Inflammatory macrophage (primary cell): ENCODE data around the gene ARG1.

Source experiments
- DNase-seq, 2 donors: peaks; one replicate each; pipeline ENCODE4 v3.0.0-alpha.2; 2020 to 2022

Gene ARG1

DNA sequence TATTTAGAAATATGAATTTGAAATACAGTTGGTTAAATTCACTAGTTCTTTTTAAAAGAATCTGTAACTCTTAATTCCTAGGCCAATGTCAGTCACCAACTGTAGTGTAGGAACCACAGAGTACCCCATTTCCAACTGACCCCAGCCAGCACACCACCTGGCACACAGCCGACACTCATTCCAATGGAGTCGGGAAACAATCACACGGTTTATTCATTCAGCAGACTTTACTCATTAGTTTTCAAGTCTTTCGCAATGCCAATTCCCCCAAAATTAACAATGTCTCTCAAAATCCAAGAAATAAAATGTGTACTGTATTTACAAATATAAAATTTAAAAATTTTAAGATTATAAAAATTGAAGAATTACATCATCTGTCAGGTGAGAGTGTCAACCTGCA is 13.5 kb downstream of the ARG1 start:
- no peak for DNase-seq

DNA sequence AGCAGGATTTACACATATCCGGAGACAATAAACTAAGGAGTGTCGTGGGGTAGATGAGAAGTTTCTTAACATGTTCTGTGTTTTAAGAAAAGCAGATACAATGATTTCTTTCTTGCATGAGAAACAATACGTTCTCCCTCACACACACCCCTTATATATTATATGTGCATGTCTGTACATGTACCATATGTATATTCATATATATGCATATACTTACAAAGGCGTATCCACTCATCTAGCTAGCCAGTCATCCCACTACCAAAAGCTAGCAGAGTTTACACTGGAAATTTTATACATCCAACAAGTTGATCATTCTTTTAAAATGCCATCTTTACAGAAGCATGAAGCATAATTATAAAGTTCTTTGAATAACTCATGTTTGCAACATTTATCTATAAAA is 14.9 kb downstream of the ARG1 start:
- no peak for DNase-seq

DNA sequence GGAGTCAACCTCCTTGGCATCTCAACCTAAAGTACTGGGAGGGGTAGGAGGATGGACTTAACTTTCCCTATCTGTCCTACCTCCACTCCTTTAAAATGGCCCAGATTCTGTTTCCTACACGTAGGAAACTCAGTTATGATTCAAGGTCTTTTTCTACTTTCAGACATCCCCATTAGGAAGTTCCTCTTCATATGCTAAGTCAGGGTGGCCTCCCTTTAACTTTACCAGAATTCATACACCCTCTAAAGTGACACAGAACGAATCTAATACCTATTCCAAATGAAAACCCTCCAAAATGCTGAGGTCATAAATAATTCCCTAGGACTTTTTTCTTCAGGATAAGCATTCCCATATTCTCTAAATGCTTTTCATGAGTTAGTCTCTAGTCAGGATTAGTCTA is 15.6 kb downstream of the ARG1 start:
- no peak for DNase-seq

DNA sequence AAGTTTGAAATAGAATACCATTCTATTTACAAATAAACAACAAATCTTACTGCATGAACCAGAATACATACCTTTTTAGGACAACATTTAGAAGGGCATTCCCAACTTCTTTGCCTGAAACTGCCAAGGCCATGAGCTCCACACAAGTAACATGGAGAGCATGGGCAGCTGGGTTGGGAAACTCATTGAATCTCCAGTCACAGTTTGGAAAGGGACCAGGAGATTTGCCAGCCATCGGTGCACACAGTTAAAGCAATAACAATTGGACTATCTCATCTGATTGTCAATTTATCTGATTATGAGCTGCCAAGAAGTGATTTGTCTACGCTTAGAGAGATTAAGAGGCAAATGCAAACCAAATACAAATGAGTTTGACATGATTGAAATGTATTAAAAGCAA is 19.9 kb downstream of the ARG1 start:
- no peak for DNase-seq

DNA sequence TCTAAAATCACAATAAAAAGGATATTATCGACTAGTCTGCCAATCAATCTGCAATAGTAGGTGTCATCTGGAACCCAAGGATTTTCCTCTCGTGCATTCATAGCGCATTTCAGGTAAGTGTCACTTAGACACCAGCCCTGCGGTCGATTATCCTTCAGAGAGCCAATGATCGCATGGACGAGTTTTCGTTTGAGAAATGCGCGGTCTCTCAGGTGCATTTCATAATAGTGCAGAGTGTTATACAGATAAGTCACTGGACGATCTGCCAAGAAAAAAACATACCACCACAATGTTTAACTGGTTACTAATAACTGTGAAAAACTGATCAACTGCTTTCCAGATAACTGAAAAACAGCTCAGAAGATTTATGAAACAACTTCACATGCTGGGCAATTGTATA is 21.0 kb downstream of the ARG1 start:
- no peak for DNase-seq

DNA sequence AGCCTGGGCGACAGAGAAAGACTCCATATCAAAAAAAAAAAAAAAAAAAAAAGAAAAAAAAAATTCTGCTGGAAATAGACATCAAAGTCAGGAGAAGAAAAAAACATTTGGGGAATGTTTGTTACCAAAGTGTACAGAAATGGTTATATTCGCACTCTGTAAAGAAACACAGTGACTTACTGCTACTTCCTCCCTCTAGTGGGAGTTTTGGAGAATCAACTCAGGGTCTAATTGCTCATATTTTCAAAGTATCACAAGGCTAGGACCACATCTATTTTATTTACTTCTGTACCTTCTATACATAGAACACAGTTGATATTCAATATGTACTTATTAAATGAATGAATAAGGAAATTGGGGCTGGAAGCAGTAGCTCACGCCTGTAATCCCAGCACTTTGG is 24.4 kb downstream of the ARG1 start:
- peak in 1 of 2 donors; percentile 12 for DNase-seq

DNA sequence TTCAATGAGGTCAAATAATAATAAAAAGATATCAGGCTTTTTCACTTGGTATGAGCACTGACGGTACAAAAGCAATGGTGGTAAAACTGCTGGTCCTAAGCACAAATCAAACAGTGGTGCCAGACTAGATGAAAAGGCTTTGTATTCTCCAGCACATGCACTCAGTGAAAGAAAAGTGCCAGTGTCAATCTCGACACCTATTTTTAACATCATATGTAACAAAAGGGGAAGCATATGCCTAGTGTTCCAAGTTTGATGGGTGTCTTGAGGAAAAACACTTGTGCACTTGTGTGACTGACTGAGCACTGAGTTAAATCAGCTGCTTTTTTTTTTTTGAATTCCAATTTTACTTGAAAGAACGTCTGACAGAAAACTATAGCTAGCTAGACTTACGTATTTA is 27.7 kb downstream of the ARG1 start:
- DNase-seq, result no peak

DNA sequence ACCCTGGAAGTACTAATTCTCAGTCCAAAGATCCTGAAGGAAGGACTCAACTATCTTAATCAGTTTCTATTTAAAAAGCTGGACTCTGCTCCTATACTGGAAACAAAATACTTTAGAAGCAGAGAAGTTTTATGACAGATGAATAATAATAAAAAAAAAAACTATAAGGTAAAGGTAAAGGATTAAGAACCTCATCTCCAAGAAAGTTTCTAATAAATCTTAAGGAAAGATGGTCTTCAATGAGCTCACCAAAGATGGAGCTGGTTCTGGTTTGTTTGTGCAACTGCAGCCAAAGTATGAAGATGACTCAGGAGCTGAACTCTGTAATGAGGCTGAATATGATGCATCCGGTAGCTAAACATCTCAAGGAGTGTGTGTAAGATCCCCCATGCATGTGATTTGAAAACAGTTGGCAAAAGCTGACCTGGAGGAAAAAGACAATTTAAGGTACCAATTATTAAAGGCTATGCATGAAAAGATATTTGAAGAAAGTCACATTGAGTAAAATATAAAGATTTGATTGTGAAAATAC is 29.8 kb downstream of the ARG1 start:
- no peak for DNase-seq

DNA sequence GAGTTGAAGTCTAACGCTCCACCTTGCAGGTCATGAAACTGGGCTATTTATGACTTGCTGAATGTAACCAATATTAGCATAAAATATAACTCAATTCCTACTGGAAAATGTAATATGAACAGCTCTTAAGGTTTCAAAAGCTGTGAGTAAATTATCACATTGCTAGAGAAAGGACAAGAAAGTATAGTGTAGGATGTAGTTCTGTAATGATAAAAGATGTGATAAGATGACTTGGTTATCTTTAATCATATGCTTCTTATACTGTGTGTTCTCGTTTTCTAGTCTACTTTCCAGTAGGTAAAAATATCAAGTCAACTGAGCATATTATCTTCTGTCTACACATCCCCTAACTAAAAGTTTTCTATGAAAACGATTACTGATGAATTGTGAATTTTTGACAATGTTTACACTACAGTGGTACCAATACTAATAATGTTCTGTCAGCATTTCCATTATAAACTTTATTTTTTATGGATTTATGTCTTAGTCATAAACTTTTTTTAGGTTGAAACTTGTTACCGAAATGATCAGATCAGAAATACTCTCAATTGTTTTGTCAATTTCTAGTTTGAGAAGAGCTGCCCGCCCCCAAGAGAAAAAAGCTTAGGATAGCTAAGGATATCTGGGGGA is 40.4 kb downstream of the ARG1 start:
- DNase-seq, result no peak

DNA sequence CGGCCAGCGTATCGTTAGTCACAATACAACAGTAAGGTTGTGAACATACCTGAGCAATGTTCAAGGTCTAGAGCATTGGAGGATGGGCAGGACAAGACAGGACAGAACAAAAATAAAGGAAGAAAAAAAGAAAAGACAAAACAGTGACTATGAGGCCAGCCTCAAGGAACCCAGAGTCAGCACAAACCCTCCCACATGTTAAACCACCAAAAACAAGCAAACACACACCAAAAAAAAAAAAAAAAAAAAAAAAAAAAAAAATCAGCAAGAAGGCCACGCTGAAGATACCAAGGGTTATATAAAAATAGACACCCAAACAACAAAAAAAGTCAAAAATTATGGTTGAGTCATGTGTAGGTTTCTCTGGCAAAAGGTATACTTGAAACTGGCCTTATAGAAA is 42.2 kb downstream of the ARG1 start:
- DNase-seq, result no peak

DNA sequence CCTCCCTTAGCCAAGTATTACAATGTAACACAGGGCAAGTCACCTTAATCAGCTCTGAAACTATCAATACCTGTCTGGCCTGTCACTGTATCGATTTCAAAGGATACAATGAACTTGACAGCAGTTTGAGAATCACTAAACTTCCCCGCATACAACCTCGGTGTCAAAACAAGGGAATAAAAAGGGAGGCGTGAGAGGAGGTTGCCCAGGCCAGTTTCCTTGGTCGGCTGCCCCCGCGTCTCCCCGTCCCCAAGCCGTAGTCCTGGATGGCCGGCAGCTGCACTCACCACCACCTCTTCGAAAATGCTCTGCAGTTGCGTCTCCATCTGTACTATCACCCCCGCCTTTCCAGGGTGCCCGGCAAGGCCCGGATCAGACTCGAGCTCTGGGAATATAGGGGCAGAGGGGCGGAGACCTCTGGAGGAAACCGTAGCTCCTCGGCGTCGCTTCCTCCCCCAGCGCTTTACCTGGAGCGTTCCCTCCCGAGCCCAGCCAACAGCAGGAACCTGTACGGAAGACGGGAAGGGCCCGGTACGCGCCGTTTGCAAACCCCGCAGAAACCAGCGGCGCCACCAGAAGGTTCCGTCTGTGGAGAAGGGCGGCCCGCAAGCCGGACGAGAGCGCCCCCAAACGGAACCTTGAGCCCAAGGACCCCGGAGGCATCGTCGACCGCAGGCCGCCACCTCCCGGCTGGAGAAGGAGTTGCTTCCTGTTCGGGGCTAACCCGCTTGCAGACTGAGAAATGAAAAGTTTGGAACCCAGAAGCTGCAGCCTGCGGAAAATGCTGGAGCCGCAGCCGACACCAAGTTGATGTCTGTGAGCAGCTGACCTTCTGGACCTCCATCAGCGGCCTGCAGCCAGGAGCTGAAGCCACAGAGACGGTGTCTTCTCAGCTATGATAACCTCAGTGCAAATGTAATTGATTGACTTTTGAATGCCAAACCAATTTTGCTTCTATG is 55.0 kb downstream of the ARG1 start, which contains the start of gene MED23:
Gene MED23 (minus strand): TSS at position 519 of the 959 bp plus-strand sequence. CDS start 193 bp downstream, at position 326.
- peak; percentile 95 to 96 for DNase-seq

DNA sequence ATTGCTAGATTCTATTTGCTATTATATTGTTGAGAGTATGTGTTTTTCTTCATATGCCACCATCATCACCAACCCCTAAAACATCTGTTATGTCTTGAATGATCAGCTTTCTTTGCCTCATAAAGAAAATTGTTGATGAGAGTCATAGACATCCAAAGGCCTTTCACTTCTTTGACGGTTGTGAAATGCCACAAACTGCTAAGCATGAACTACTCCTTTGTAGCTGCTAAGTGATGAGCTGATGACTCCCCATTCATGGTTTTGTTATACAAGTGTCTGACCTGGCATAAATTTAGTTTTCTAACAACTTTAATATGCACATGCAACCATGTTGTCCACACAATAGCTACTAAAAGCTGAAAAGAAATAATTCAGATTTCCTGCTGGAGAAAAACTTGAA is 55.7 kb downstream of the ARG1 start:
- DNase-seq, result no peak

DNA sequence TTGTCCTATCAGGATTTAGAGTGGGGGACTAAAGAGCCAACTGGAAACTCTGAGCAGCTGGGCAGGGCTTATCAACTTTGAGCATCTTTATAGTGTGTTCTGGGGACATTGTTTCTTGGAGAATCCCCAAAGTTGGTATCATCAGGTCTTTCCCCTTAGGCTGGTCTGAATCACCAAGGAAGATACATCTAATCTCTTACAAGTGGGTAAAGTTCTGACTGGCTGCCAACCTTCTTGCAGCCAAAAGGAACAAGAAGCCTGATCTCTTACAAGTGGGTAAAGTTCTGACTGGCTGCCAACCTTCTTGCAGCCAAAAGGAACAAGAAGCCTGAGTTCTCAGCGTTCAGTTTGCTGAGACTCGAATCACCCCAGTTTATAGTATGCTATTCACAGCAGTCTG is 56.6 kb downstream of the ARG1 start:
- DNase-seq, result no peak

DNA sequence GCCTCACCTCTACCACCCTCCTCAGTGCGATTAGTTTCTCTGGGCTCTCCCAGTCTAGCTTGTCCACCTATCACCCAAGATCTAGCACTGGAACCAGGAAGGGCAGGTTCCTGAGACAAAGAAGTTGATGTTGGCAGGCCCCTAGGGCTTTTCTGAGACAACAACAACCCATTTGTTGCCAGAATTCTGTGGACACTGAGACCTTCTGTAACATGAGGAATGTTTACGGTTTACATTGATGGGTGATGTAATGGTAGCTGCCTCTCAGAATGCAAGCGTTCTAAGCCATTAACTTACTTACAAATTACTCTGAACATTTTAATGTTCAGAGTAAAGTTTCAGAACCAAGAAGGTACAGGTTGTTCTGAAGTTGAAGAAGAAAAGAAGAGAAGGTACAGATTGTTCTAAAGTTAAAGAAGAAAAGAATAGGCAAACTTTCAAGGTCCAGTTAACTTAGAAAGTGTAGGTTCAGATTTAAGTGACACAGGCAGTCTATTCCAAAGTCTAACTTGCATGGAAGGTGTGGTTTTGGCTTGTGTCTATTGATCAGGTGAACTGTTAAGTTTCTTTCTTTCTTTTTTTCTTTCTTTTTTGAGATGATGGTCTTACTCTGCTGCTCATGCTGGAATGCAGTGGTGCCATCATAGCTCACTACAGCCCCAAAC is 58.7 kb downstream of the ARG1 start:
- no peak for DNase-seq
